Mucosa of rectum (tissue), 2 donors: Measurements from ENCODE around the gene DCXR.

Source experiments
- H3K27ac ChIP-seq, 2 donors: one replicate each; pipeline ENCODE4 v1.7.0; 2013; ENCODE audit warnings: inconsistent platforms in 2 of 2, low read depth in 2 of 2, low read length in 2 of 2
- H3K27me3 ChIP-seq, 2 donors: one replicate each; pipeline ENCODE4 v1.7.0; 2013; ENCODE audit warnings: low read length in 2 of 2; ENCODE audit not compliant: control insufficient read depth in 2 of 2, insufficient read depth in 2 of 2
- H3K36me3 ChIP-seq, 2 donors: one replicate each; pipeline ENCODE4 v1.7.0; 2013; ENCODE audit warnings: low read length in 2 of 2; ENCODE audit not compliant: control insufficient read depth in 2 of 2, insufficient read depth in 2 of 2
- H3K4me1 ChIP-seq, 2 donors: one replicate each; pipeline ENCODE4 v1.7.0; 2013; ENCODE audit warnings: low read length in 2 of 2, mild to moderate bottlenecking in 1 of 2; ENCODE audit not compliant: control insufficient read depth in 2 of 2, insufficient read depth in 2 of 2
- H3K4me3 ChIP-seq, 2 donors: one replicate each; pipeline ENCODE4 v1.7.0; 2013; ENCODE audit warnings: low read length in 2 of 2
- H3K9ac ChIP-seq, 2 donors: one replicate each; pipeline ENCODE4 v1.7.0; 2013; ENCODE audit warnings: low read length in 2 of 2, low read depth in 1 of 2, mild to moderate bottlenecking in 1 of 2
- H3K9me3 ChIP-seq, 2 donors: one replicate each; pipeline ENCODE4 v1.7.0; 2013; ENCODE audit warnings: low read length in 2 of 2; ENCODE audit not compliant: control insufficient read depth in 2 of 2
- donor health status: healthy.
- donor health status: Normal muscosa, but diverticular disease.

DCXR gene

GRCh38 chr17:81986606-81987005, 50.9 kb downstream of the DCXR start:
- Histone ChIP-seq H3K27ac (no peak overlapping the region), H3K4me3 (no peak overlapping the region), H3K4me1 (peaks cover 8 to 11% of the 10 kb centered on the region in 2 donors), H3K36me3 (peaks cover 16 to 17% of the 10 kb centered on the region in 2 donors), H3K9ac (no peak overlapping the region), H3K9me3 (no peaks in the 10 kb centered on the region), H3K27me3 (no peaks in the 10 kb centered on the region)
